ENCODE measurements around the gene ACBD6. TPM values are rescaled to one million over a fixed set of nuclear protein-coding genes. Genes with fewer than 3 reads are reported as not detected.

Gene ACBD6
- total and polyA plus RNA-seq, 2 donors (not counting 1 experiment from before 2014, with no cell fraction given): 52.9 to 80.9 TPM

DNA sequence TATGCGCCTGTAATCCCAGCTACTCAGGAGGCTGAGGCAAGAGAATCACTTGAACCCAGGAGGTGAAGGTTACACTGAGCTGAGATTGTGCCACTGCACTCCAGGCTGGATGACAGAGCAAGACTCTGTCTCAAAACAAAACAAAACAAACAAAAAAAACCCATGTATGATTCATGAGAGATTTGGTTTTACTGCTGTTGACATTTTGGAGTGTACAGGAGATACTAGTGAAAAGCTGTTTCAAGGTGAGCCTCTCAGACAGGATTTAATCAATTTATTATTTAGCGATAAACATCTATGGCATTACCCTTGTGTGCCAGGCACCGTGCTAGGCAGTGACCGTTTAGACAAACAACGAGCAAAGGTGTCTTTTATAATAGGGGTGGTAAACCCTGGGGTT lies 255.8 kb downstream of the ACBD6 start:
- Histone ChIP-seq H2AFZ (ENCODE audit: insufficient read depth, low read depth, low read length, poor library complexity, severe bottlenecking) (no peak overlapping the region), H3K27me3 (replicated peaks in 1 of 4; ENCODE audit: control extremely low read depth in 1 of 4, control insufficient read depth in 3 of 4, insufficient read depth in 4 of 4, low read length in 3 of 4) (peaks cover 0 to 22% (median 7%) of the 10 kb centered on the region in 4 experiments), H3K36me3 (replicated peaks in 1 of 2; ENCODE audit: control extremely low read depth in 1 of 2, control insufficient read depth in 1 of 2, extremely low read depth in 1 of 2, insufficient read depth in 2 of 2, low read length in 1 of 2) (no peaks in the 10 kb centered on the region), H3K4me2 (replicated peaks; ENCODE audit: low read depth, low read length, poor library complexity, severe bottlenecking) (no peak overlapping the region), H3K9me3 (ENCODE audit: control extremely low read depth in 1 of 3, control insufficient read depth in 2 of 3, insufficient read depth in 1 of 3, low read length in 2 of 3) (no peaks in the 10 kb centered on the region), H3K9ac (ENCODE audit: low read length) (no peak overlapping the region), H3K27ac (ENCODE audit: low read length in 2 of 2) (no peak overlapping the region), H3K4me1 (ENCODE audit: control insufficient read depth in 2 of 2, insufficient read depth in 2 of 2, low read length in 2 of 2) (no peaks in the 10 kb centered on the region), H4K20me1 (ENCODE audit: control insufficient read depth, insufficient read depth, low read length, poor library complexity, severe bottlenecking) (no peaks in the 10 kb centered on the region), H3K4me3 (ENCODE audit: control extremely low read depth in 1 of 5, extremely low read depth in 1 of 5, insufficient read depth in 1 of 5, low read depth in 2 of 5, low read length in 4 of 5) (no peak overlapping the region), H3K79me2 (ENCODE audit: control insufficient read depth, insufficient read depth, low read length) (no peaks in the 10 kb centered on the region)
- ChIA-PET CTCF (no interaction called here), POLR2A (no interaction called here)
- Mint-ChIP-seq H3K4me1 (no peaks in the 10 kb centered on the region), H3K27ac (no peak overlapping the region), H3K9me3 (ENCODE audit: insufficient read depth) (no peaks in the 10 kb centered on the region), H3K4me3 (no peak overlapping the region), H3K27me3 (peaks cover 44% of the 10 kb centered on the region)
- WGBS (ENCODE audit: insufficient coverage): 97% methylated on average over 5 of the region's 5 CpGs
- ATAC-seq (ENCODE audit: low read depth) (no peak), DNase-seq (no peak)
- TF ChIP-seq EZH2 (IDR thresholded peaks at IDR 0.05; ENCODE audit: borderline replicate concordance, insufficient read depth, low read depth, low read length, poor library complexity, severe bottlenecking) (no peak), CTCF (IDR thresholded peaks at IDR 0.05) (no peak)
- intact Hi-C loops (cut with micrococcal nuclease): no loop called here

DNA sequence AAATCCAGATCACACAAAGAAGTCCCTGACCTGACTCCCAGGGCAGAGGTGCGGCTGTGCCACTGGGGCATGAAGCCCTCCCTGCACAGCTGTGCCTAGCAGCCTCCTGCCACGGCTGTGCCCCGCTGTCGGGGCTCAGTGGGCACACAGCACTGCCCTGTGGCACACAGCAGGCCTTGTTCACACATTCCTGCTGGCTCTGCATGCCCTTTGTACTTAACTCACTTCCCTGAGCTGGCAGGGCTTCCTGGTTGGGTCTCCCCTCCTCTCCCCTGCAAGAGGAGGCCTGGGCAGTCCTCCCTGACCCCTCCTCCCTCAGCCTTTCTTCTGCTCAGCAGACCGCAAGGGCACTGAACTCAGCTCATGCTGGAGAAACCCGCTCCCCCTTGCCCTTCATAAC lies 257.5 kb downstream of the ACBD6 start:
- H3K4me2 ChIP-seq (replicated peaks; ENCODE audit: low read depth, low read length, poor library complexity, severe bottlenecking): no peak overlapping the region
- H3K27ac ChIP-seq (ENCODE audit: low read length in 2 of 2): no peak overlapping the region
- no peaks in the 10 kb centered on the region for H3K9me3 ChIP-seq (ENCODE audit: control extremely low read depth in 1 of 3, control insufficient read depth in 2 of 3, insufficient read depth in 1 of 3, low read length in 2 of 3)
- H2AFZ ChIP-seq (ENCODE audit: insufficient read depth, low read depth, low read length, poor library complexity, severe bottlenecking): no peak overlapping the region
- H3K27me3 Mint-ChIP-seq: peaks cover 50% of the 10 kb centered on the region
- H3K4me1 Mint-ChIP-seq: no peaks in the 10 kb centered on the region
- no peak for TF ChIP-seq EZH2 (IDR thresholded peaks at IDR 0.05; ENCODE audit: borderline replicate concordance, insufficient read depth, low read depth, low read length, poor library complexity, severe bottlenecking)
- TF ChIP-seq CTCF (IDR thresholded peaks at IDR 0.05): no peak
- intact Hi-C loops (cut with micrococcal nuclease): no loop called here
- no peaks in the 10 kb centered on the region for H3K4me1 ChIP-seq (ENCODE audit: control insufficient read depth in 2 of 2, insufficient read depth in 2 of 2, low read length in 2 of 2)
- no peaks in the 10 kb centered on the region for H3K9me3 Mint-ChIP-seq (ENCODE audit: insufficient read depth)
- H4K20me1 ChIP-seq (ENCODE audit: control insufficient read depth, insufficient read depth, low read length, poor library complexity, severe bottlenecking): no peaks in the 10 kb centered on the region
- H3K36me3 ChIP-seq (replicated peaks in 1 of 2; ENCODE audit: control extremely low read depth in 1 of 2, control insufficient read depth in 1 of 2, extremely low read depth in 1 of 2, insufficient read depth in 2 of 2, low read length in 1 of 2): no peaks in the 10 kb centered on the region
- no peak for DNase-seq
- ChIA-PET POLR2A (no interaction called here), CTCF (no interaction called here)
- no peak overlapping the region for H3K27ac Mint-ChIP-seq
- H3K4me3 ChIP-seq (ENCODE audit: control extremely low read depth in 1 of 5, extremely low read depth in 1 of 5, insufficient read depth in 1 of 5, low read depth in 2 of 5, low read length in 4 of 5): no peak overlapping the region
- ATAC-seq (ENCODE audit: low read depth): no peak
- no peak overlapping the region for H3K4me3 Mint-ChIP-seq
- WGBS (ENCODE audit: insufficient coverage): 82% methylated on average over 6 of the region's 6 CpGs
- H3K9ac ChIP-seq (ENCODE audit: low read length): no peak overlapping the region
- no peaks in the 10 kb centered on the region for H3K79me2 ChIP-seq (ENCODE audit: control insufficient read depth, insufficient read depth, low read length)
- peaks cover 0 to 37% (median 18%) of the 10 kb centered on the region in 4 experiments for H3K27me3 ChIP-seq (replicated peaks in 1 of 4; ENCODE audit: control extremely low read depth in 1 of 4, control insufficient read depth in 3 of 4, insufficient read depth in 4 of 4, low read length in 3 of 4)

Measured in B cell (primary cell).